Measurements from ENCODE around the gene VIT. TPM values are rescaled to one million over a fixed set of nuclear protein-coding genes. Genes with fewer than 3 reads are reported as not detected.

The VIT gene
- total RNA-seq, 1 donor from 2014 or later = 0.32 TPM

DNA sequence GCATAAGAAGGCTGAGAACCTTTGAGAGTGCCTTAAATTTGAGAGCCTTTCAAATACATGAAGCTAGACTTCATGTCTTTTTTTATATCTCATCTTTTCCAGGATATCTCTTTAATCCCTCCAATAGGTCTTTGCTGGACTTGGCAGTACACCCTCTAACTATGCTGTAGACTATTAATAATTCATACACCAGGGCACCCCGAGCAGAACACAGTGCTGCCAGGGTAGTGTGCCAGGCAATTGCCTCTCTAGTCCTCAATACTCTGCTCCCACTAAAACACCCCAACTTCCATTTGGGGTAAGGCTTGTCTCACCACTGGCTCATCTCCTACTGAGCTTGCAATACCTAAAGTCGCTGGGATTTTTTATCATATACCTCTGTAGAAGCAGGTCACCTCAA lies 80.8 kb downstream of the VIT start:
- intact Hi-C loops (cut with DNase I) = no loop called here
- no peaks in the 10 kb centered on the region for H3K36me3 ChIP-seq
- H3K9me3 ChIP-seq = no peaks in the 10 kb centered on the region
- ATAC-seq (no peak), DNase-seq (no peak)
- H3K27ac ChIP-seq = no peak overlapping the region
- TF ChIP-seq, protein P1, sequence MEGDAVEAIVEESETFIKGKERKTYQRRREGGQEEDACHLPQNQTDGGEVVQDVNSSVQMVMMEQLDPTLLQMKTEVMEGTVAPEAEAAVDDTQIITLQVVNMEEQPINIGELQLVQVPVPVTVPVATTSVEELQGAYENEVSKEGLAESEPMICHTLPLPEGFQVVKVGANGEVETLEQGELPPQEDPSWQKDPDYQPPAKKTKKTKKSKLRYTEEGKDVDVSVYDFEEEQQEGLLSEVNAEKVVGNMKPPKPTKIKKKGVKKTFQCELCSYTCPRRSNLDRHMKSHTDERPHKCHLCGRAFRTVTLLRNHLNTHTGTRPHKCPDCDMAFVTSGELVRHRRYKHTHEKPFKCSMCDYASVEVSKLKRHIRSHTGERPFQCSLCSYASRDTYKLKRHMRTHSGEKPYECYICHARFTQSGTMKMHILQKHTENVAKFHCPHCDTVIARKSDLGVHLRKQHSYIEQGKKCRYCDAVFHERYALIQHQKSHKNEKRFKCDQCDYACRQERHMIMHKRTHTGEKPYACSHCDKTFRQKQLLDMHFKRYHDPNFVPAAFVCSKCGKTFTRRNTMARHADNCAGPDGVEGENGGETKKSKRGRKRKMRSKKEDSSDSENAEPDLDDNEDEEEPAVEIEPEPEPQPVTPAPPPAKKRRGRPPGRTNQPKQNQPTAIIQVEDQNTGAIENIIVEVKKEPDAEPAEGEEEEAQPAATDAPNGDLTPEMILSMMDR (IDR thresholded peaks at IDR 0.05) = no peak
- no peaks in the 10 kb centered on the region for H3K27me3 ChIP-seq
- H3K4me3 ChIP-seq = no peak overlapping the region
- H3K4me1 ChIP-seq = no peaks in the 10 kb centered on the region

DNA sequence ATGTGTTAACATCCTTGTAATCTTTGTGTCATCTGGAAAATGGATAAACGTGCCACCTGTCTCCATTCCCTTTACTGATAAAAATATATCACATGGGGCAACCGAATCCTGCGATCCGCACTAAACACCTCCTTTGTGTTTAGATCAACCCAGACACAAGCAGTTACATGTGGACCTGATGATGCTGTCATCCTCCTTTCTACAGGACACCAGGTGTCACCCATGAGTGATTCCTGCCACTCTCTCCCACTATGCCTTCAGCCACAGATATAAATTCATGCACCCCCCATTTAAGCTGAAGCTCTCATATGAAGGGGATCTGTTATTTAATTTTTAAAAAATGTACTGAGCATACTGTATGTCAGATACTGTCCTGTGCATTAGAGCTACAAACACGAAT lies 81.3 kb downstream of the VIT start:
- DNase-seq = no peak

DNA sequence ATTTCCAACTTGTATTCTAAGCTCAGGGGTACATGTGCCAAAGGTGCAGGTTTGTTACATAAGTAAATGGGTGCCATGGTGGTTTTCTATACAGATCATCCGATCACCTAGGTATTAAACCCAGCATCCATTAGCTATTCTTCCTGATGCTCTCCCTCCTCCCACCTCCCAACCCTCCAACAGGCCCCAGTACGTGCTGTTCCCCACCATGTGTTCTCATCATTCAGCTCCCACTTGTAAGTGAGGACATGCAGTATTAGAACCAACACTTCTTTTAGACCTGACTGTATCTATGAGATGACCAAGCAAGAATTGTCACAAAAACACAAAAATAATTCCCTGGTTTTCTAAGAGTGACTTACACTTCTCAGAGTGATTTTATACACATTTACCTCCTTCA lies 83.0 kb downstream of the VIT start:
- Histone ChIP-seq H3K4me3 (no peak overlapping the region), H3K27me3 (no peaks in the 10 kb centered on the region), H3K36me3 (no peaks in the 10 kb centered on the region), H3K4me1 (no peaks in the 10 kb centered on the region), H3K9me3 (no peaks in the 10 kb centered on the region), H3K27ac (no peak overlapping the region)
- intact Hi-C loops (cut with DNase I) = no loop called here
- TF ChIP-seq, protein P1 (IDR thresholded peaks at IDR 0.05) = no peak
- DNase-seq (no peak), ATAC-seq (no peak)

More for the DNA sequence above, 81.3 kb downstream of the VIT start:
- Histone ChIP-seq H3K9me3 (no peaks in the 10 kb centered on the region), H3K4me1 (no peaks in the 10 kb centered on the region), H3K4me3 (no peak overlapping the region), H3K27me3 (no peaks in the 10 kb centered on the region), H3K27ac (no peak overlapping the region), H3K36me3 (no peaks in the 10 kb centered on the region)
- no peak for ATAC-seq
- intact Hi-C loops (cut with DNase I) = no loop called here
- TF ChIP-seq, protein P1 (IDR thresholded peaks at IDR 0.05) = no peak

DNA sequence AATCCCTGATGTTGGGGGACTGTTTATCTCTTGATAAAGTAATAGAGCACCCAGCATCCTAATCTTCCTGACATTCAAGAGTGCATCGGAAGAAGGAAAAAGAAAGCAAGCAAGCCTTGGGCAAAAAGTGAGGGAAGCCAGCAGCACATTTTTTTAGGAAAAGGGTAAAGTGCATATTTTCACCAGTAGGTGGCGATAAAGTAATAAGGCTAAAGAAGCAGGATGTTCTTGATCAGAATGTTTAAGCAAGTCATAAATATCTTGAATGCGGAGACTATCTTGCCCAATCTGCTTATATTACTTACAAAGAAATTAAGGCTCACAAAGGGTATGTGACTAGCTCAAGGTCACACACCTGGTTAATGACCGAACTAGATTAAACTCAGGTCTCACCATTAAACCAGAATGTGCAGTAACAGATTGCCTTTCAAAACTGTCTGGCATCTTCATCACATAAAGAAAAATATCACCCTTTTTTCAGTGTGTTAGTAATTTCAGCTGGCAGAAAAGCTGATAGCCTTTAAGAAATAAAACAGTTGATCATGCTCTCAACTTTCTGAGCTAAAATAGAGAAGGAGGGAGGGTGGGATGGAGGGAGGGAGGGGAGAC lies 83.8 kb downstream of the VIT start:
- no peaks in the 10 kb centered on the region for H3K9me3 ChIP-seq
- H3K4me3 ChIP-seq = peak overlapping the region; percentile 13
- TF ChIP-seq, protein P1 (IDR thresholded peaks at IDR 0.05) = peak; percentile 91
- DNase-seq (no peak), ATAC-seq (peak; percentile 56)
- intact Hi-C loops (cut with DNase I) = no loop called here
- no peaks in the 10 kb centered on the region for H3K36me3 ChIP-seq
- H3K27ac ChIP-seq = no peak overlapping the region
- H3K27me3 ChIP-seq = no peaks in the 10 kb centered on the region
- no peaks in the 10 kb centered on the region for H3K4me1 ChIP-seq

DNA sequence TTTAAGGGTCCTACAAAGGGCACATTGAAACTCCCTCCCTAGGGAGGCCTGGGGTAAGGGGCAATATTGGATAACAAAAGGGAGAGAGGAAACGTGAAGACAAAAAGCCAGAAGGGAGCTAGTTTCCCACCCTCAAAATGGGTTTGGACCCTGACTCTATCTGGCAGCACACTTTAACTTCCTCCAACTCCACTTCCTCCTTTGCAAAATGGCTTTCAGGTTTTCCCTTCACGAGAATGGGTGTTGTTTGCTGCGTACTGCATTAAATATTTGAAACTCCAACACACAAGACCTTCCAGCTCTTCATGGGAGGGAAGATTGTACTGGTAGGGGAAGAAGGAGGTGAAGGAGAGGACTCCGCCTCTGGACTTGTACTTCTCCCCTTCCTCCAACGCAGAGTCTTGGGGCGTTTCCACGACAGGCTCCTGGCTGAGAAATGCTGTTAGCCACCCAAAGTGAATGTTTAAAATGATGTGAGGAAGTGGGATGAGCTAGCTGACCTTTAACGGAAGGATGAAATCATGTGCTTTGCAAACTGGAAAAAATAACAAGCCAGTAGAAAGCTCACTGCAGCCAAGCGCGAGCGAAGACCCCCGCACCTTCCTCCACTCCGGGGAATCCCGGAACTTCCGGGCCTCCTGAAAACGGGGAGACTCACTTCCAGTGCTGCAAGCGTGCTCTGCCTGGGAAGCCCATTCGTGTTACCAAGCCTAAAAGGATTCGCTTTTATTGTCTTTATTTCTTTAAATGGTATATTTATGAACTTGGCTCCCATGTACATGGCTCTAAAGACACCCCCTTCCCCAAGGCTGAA lies 85.6 kb downstream of the VIT start:
- Histone ChIP-seq H3K4me1 (no peaks in the 10 kb centered on the region), H3K27me3 (no peaks in the 10 kb centered on the region), H3K4me3 (no peak overlapping the region), H3K27ac (no peak overlapping the region), H3K9me3 (no peaks in the 10 kb centered on the region), H3K36me3 (no peaks in the 10 kb centered on the region)
- ATAC-seq = peak; percentile 15
- no peak for DNase-seq
- intact Hi-C loops (cut with DNase I) = no loop called here
- TF ChIP-seq, protein P1 (IDR thresholded peaks at IDR 0.05) = no peak
